Caki2 (cell line): ENCODE data around the gene CACYBP. TPM values are rescaled to one million over a fixed set of nuclear protein-coding genes. Genes with fewer than 3 reads are reported as not detected.
"Not testable (repeated sequence)": the region's sequence is repeated elsewhere in the genome, so short reads cannot be mapped to it uniquely, and the experiment has no call there.

Experiments
- DNase-seq: peaks from one replicate; pipeline ENCODE4 v3.0.0-alpha.2; 2015; ENCODE audit warnings: low read depth
- in situ Hi-C: cut with HindIII; loops from 2 replicates; pipeline ENCODE4 v1.10.0; 2016; ENCODE audit warnings: low sequenced_read_pairs, low pct_unique_long_range_greater_than_20kb, mixed read lengths
- total RNA-seq: library from RNA; depleted of rRNA; stranded (reverse); fragments of >200 nt; shearing (Covaris generic); gene quantifications from 2 replicates; pipeline ENCODE4 v1.2.3, GENCODE V29; 2014; ENCODE audit warnings: low replicate concordance; rRNA removed

The CACYBP gene
- total RNA-seq, 1 experiment from 2014 or later: 120 TPM

- in situ Hi-C loops: no loop called here
- DNase-seq: no peak
Measured at GRCh38 chr1:175040324-175040879, 40.7 kb downstream of the CACYBP start.

DNA sequence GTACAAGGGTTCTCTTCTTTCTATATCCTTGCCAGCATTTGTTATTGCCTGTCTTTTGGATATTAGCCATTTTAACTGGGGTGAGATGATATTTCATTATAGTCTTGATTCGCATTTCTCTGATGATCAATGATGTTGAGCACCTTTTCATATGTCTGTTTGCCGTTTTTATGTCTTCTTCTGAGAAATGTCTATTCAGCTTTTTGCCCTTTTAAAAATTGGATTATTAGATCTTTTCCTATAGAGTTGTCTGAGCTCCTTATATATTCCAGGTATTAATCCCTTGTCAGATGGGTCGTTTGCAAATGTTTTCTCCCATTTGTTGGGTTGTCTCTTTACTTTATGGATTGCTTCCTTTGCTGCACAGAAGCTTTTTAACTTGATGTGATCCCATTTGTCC lies 42.9 kb downstream of the CACYBP start:
- in situ Hi-C loops: no loop called here
- DNase-seq: no peak

DNA sequence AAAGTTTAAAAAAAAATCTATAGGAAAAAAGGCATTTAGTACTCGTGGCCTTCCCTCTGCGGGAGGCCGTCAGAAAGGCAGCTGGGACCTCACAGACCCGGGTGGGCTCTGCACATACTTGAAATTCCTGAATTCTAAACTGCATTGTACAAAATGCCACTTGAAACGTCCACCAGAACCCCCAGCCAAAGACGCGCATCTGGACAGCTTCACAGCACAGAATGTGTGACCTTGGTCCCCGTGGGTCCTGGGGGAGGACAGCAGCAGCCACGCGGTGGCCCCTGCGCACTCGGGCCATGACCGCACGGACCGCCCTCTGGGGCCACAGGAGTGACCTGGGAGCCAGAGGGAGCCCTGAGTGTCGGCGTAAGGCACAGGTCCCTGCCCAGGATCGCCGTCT lies 44.1 kb downstream of the CACYBP start:
- no peak for DNase-seq
- in situ Hi-C loops: no loop called here

DNA sequence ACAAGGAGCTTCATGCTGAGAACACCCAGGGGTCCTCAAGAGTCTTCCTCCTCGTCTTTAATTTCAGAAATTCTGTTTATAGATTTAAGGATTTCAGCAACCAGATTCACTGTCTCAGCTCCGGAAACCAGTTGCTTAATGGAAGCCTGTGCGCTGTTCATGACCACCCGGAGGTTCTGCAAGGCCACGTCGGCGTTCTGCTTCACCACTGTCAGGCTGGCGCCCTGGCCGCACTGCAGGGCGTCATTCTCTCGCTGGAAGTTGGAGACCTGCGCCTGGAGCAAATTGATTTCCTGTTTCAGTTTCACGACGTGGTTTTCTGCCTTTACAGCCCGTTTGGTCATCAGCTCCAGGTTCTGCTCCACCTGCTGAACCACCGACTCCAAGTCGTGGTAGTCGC lies 44.8 kb downstream of the CACYBP start:
- in situ Hi-C loops, DNase-seq: not testable (repeated sequence)

DNA sequence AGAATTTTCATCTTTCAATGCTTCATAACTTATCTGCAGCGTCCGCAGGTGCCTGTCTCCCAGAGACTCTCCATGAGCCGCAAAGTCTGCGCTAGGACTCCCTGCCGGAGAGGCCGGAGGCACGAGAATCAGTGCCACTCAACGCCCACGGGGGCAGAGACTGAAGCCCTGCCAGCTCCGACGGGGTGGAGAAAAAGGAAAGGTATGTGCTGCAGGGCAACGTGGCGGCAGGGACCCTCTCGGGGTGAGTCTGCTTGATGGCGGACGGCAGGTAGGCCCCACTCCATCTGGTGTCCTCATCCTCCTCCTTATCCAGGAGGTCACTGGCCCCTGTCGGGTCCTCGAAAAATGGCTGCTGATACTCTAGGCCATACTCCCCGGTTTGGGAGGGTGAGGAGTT lies 45.4 kb downstream of the CACYBP start:
- DNase-seq: no peak
- in situ Hi-C loops: no loop called here

GRCh38 chr1:175045519-175045918 lies 45.8 kb downstream of the CACYBP start:
- DNase-seq: no peak
- in situ Hi-C loops: no loop called here

DNA sequence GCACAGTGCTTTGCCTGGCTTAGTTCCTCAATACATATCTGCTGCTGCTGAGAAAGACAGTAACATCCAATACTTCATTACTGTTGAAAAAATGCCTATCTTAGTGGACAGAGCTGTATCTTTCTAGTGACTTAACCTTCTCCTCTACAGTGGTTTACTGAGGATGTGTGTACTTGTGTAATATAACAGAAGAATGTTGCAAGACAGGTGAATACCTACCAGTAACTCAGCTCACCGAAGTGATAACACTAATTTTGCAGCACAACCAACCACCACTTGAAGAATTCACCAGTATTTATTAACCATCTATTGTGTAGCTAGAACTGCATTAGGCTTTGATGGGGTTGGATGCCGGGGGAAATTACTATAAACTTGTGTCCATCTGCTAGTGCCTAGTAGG lies 51.2 kb downstream of the CACYBP start:
- DNase-seq: no peak
- in situ Hi-C loops: no loop called here

DNA sequence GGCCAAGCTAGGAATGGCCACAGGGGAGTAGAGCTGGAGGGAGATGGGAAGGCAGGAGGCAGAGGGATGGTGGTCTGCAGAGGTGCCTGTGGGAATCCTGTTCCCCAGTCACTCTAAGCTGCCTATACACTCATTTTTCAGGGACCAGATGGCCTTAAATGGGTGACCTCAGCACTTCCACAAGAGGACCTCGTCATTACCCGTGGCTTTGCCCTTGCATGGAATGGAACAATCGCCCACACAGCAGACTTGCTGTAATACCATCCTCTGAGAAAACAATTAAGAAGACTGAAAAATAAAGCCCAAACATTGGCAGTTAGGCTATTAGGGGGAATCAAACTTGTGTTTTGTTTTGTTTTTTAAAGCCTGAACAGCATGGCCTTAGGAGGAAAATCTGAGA lies 55.0 kb downstream of the CACYBP start:
- in situ Hi-C loops: no loop called here

More for the DNA sequence above, 55.0 kb downstream of the CACYBP start:
- no peak for DNase-seq

Other genes with a start within 250 kb of the CACYBP start
- 11.5 and 17.6 TPM in 2 replicates for gene MRPS14, start 23.5 kb downstream of the CACYBP start, total RNA-seq
- 0.07 TPM in 1 of 2 replicates, not detected in the other for gene TNN, start 67.9 kb downstream of the CACYBP start, total RNA-seq
- gene KIAA0040, start 192.8 kb downstream of the CACYBP start, total RNA-seq: 0.98 and 2.0 TPM in 2 replicates